Neural progenitor cell (in vitro differentiated cells): ENCODE data around the gene ASTN1. TPM values are rescaled to one million over a fixed set of nuclear protein-coding genes. Genes with fewer than 3 reads are reported as not detected.

Experiments
- DNase-seq: peaks from one replicate; pipeline ENCODE4 v3.0.0-alpha.2; 2016; ENCODE audit warnings: low spot score
- H2AFZ ChIP-seq: fragments of 200-600 bp; sonication (generic); replicated peaks from 2 replicates; pipeline ENCODE4 v1.6.1; 2016; ENCODE audit warnings: antibody characterized with exemption
- H3F3A ChIP-seq: fragments of 200-600 bp; sonication (generic); 2 replicates; pipeline ENCODE4 v1.6.1; 2016; ENCODE audit warnings: antibody characterized with exemption, low read depth
- H3K27ac ChIP-seq: fragments of 200-600 bp; sonication (generic); 2 replicates; pipeline ENCODE4 v1.5.1; 2016; ENCODE audit warnings: mild to moderate bottlenecking
- H3K27me3 ChIP-seq: fragments of 200-600 bp; sonication (generic); 2 replicates; pipeline ENCODE4 v1.6.1; 2016; ENCODE audit warnings: mild to moderate bottlenecking, moderate library complexity
- H3K36me3 ChIP-seq: fragments of 200-600 bp; sonication (generic); 2 replicates; pipeline ENCODE4 v1.5.1; 2016
- H3K4me1 ChIP-seq: fragments of 200-600 bp; sonication (generic); 2 replicates; pipeline ENCODE4 v1.6.1; 2016; ENCODE audit warnings: mixed run types
- H3K4me2 ChIP-seq: fragments of 200-600 bp; sonication (generic); 2 replicates; pipeline ENCODE4 v1.6.1; 2016
- H3K4me3 ChIP-seq: fragments of 200-600 bp; sonication (generic); 2 replicates; pipeline ENCODE4 v1.5.1; 2016
- H3K79me2 ChIP-seq: fragments of 200-600 bp; sonication (generic); 2 replicates; pipeline ENCODE4 v1.6.1; 2016; ENCODE audit warnings: low read depth
- H3K9ac ChIP-seq: fragments of 200-600 bp; sonication (generic); 2 replicates; pipeline ENCODE4 v1.6.1; 2016
- H3K9me3 ChIP-seq: fragments of 200-600 bp; sonication (generic); 2 replicates; pipeline ENCODE4 v1.5.1; 2016; ENCODE audit warnings: low read depth
- H4K20me1 ChIP-seq: fragments of 200-600 bp; sonication (generic); 2 replicates; pipeline ENCODE4 v1.6.1; 2016; ENCODE audit warnings: low read depth
- H3K27ac Mint-ChIP-seq: 3 replicates; pipeline ENCODE4 v1.8.0; 2021; ENCODE audit warnings: mixed read lengths
- H3K27me3 Mint-ChIP-seq: 2 replicates; pipeline ENCODE4 v1.8.0; 2022; ENCODE audit warnings: low read depth, mild to moderate bottlenecking, inconsistent platforms, moderate library complexity, mixed read lengths; ENCODE audit not compliant: insufficient read depth
- H3K36me3 Mint-ChIP-seq: 3 replicates; pipeline ENCODE4 v1.8.0; 2021; ENCODE audit warnings: mixed read lengths
- H3K4me1 Mint-ChIP-seq: 3 replicates; pipeline ENCODE4 v1.8.0; 2021; ENCODE audit warnings: mixed read lengths
- H3K4me3 Mint-ChIP-seq: 3 replicates; pipeline ENCODE4 v1.8.0; 2021; ENCODE audit warnings: mild to moderate bottlenecking, moderate library complexity, mixed read lengths
- H3K9me3 Mint-ChIP-seq: 3 replicates; pipeline ENCODE4 v1.8.0; 2020; ENCODE audit warnings: mixed read lengths
- CTCF ChIP-seq: fragments of 200-600 bp; sonication (generic); IDR thresholded peaks from 2 replicates; pipeline ENCODE4 v1.5.1; 2017; ENCODE audit warnings: antibody characterized with exemption, mild to moderate bottlenecking
- EZH2 ChIP-seq: fragments of 200-600 bp; sonication (generic); IDR thresholded peaks from 2 replicates; pipeline ENCODE4 v1.6.1; 2017; ENCODE audit warnings: antibody characterized with exemption, mild to moderate bottlenecking, moderate library complexity
- EZH2phosphoT487 ChIP-seq: fragments of 200-600 bp; sonication (generic); IDR thresholded peaks from 2 replicates; pipeline ENCODE4 v1.6.1; 2017; ENCODE audit warnings: antibody characterized with exemption
- total RNA-seq: library from RNA; depleted of rRNA; stranded (reverse); fragments of >200 nt; gene quantifications from 2 replicates; pipeline ENCODE4 v1.2.3, GENCODE V29; 2015; ENCODE audit warnings: low replicate concordance

Gene ASTN1
- total RNA-seq, 1 donor from 2014 or later: 7.7 TPM

DNA sequence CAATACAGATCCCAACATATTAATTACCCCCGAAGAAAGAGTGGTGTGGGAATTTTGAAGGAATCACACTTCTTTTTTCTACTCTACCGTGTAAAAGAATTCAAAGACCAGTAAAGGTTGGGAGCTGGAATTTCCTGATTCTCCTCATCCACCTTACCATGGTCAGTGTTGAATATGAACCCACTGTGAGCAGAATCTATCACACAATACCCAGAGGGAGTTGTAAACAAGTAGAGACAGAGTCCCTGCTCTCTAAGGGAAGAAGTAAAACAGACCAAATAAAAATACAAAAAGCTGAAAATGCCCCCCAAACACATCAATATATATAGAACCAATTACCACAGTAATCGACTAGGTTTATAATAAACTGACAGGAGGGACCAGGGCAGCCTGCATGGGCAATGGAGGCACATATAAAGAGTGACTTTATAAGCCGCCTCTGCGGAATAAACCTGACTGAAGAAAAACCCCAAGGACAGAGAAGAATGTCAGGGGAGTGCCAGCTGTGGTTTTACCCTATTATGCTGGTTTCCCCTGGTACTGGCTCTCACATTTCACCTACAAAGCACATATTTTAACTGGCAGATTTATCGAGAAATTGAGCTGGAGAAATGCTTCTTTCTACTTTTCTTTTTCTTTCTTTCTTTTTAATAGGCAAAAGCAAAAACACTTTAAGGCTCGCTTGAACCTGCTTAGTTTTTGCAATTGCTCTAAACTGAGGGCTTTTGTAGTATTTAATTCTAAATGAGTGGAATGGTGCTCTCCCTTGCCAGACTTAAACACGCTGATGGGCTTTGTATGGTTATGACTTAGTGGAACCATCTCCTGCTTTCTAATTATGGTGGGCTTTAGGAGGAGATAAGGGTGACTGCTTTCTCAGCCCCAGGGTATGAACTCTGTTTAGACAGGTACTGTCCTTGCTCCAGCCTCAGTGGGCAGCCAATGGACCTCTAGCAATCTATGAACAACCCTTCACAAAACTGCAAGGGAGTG lies 244.8 kb downstream of the ASTN1 start:
- H3K27ac Mint-ChIP-seq: no peak overlapping the region
- Histone ChIP-seq H4K20me1 (no peaks in the 10 kb centered on the region), H3K27ac (no peak overlapping the region), H3K9me3 (no peaks in the 10 kb centered on the region), H3K4me1 (no peaks in the 10 kb centered on the region), H3K9ac (no peak overlapping the region), H3K4me3 (no peak overlapping the region), H3K79me2 (no peaks in the 10 kb centered on the region), H3K36me3 (no peaks in the 10 kb centered on the region), H3K27me3 (no peaks in the 10 kb centered on the region), H2AFZ (no peak overlapping the region), H3F3A (no peaks in the 10 kb centered on the region), H3K4me2 (no peak overlapping the region)
- H3K9me3 Mint-ChIP-seq: no peaks in the 10 kb centered on the region
- H3K36me3 Mint-ChIP-seq: no peaks in the 10 kb centered on the region
- H3K4me1 Mint-ChIP-seq: peaks cover 10% of the 10 kb centered on the region
- TF ChIP-seq EZH2phosphoT487 (no peak), CTCF (no peak), EZH2 (no peak)
- DNase-seq: no peak
- H3K27me3 Mint-ChIP-seq: peaks cover 2% of the 10 kb centered on the region
- no peak overlapping the region for H3K4me3 Mint-ChIP-seq

DNA sequence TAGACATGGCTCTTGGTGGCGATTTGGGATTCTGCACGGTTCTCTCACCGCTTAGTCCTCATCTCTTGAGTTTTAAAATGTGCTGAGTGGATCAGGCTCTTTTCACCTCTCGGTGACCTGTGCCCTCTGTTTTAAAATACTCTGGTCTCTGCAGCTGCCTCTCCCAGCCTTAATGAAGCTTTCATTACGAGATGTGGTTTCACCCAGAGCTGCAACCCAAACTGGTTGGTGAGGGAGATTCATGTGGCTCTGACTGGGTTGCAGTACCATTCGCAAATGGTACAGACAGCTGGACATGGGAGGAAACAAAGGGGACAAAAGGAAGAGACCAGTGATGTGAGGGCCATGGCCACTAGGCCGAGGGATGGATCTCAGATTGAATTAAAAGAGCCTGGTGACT lies 258.9 kb downstream of the ASTN1 start:
- no peak overlapping the region for H3K27ac Mint-ChIP-seq
- H2AFZ ChIP-seq: no peak overlapping the region
- H3F3A ChIP-seq: peaks cover 7% of the 10 kb centered on the region
- H3K4me1 Mint-ChIP-seq: peaks cover 30% of the 10 kb centered on the region
- H4K20me1 ChIP-seq: peaks cover 5% of the 10 kb centered on the region
- H3K9me3 ChIP-seq: no peaks in the 10 kb centered on the region
- H3K36me3 ChIP-seq: no peaks in the 10 kb centered on the region
- H3K4me2 ChIP-seq: no peak overlapping the region
- H3K27me3 Mint-ChIP-seq: peaks cover 13% of the 10 kb centered on the region
- no peaks in the 10 kb centered on the region for H3K27me3 ChIP-seq
- DNase-seq: no peak
- no peak overlapping the region for H3K9ac ChIP-seq
- no peak overlapping the region for H3K4me3 ChIP-seq
- TF ChIP-seq EZH2phosphoT487 (no peak), CTCF (no peak), EZH2 (no peak)
- H3K9me3 Mint-ChIP-seq: no peaks in the 10 kb centered on the region
- H3K27ac ChIP-seq: no peak overlapping the region
- no peak overlapping the region for H3K4me3 Mint-ChIP-seq
- no peaks in the 10 kb centered on the region for H3K79me2 ChIP-seq
- no peaks in the 10 kb centered on the region for H3K36me3 Mint-ChIP-seq
- H3K4me1 ChIP-seq: peaks cover 13% of the 10 kb centered on the region

DNA sequence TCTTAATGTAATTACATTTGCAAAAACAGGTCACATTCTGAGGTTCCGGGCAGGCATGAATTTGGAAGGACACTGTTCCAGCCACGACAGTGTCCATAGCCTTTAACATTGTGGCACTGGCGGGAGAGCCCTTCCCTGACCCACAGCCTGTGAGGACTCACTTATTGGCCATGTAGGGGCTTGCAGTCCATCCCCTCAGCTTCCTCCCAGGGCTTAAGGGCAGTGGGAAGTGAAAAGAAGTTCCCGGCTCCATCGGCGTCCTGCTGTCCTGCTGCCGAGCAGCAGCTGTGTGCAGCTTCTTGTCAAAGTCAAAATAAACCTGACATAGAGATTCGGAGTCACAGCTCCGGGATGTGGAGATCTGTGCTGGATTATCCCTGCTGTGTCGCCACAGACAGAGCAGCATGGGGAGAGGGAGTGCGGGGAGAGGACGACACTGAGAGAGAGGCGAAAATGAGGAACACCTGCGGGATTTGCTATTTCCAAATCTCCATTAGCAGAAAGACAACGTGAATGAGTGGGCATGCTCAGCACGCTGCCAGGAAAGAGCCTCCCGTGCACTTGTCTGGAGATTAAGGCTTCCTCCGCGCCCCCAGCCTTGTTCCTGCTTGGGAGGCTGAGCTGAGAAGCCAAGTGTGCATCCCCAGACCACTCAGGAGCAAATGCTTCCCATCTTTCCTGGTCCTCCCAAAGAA lies 260.3 kb downstream of the ASTN1 start:
- Mint-ChIP-seq H3K4me3 (peak overlapping the region; percentile 55), H3K4me1 (peaks cover 30% of the 10 kb centered on the region), H3K27me3 (peaks cover 13% of the 10 kb centered on the region), H3K36me3 (no peaks in the 10 kb centered on the region), H3K9me3 (no peaks in the 10 kb centered on the region), H3K27ac (peak overlapping the region; percentile 16)
- no peak overlapping the region for H3K27ac ChIP-seq
- no peak overlapping the region for H3K4me3 ChIP-seq
- H3K27me3 ChIP-seq: no peaks in the 10 kb centered on the region
- H3K4me2 ChIP-seq: peak overlapping the region; percentile 43
- H3K4me1 ChIP-seq: peaks cover 13% of the 10 kb centered on the region
- peaks cover 5% of the 10 kb centered on the region for H4K20me1 ChIP-seq
- no peaks in the 10 kb centered on the region for H3K36me3 ChIP-seq
- no peaks in the 10 kb centered on the region for H3K9me3 ChIP-seq
- TF ChIP-seq EZH2phosphoT487: no peak
- no peak for TF ChIP-seq CTCF
- TF ChIP-seq EZH2: no peak
- no peak overlapping the region for H3K9ac ChIP-seq
- peak; percentile 33 for DNase-seq
- H3K79me2 ChIP-seq: no peaks in the 10 kb centered on the region
- no peak overlapping the region for H2AFZ ChIP-seq
- H3F3A ChIP-seq: peaks cover 7% of the 10 kb centered on the region
